ENCODE results near the gene ZMYM2. TPM values are rescaled to one million over a fixed set of nuclear protein-coding genes. Genes with fewer than 3 reads are reported as not detected.

The ZMYM2 gene
- total RNA-seq, 2 experiments from 2014 or later, result 59.9 to 64.7 TPM

DNA sequence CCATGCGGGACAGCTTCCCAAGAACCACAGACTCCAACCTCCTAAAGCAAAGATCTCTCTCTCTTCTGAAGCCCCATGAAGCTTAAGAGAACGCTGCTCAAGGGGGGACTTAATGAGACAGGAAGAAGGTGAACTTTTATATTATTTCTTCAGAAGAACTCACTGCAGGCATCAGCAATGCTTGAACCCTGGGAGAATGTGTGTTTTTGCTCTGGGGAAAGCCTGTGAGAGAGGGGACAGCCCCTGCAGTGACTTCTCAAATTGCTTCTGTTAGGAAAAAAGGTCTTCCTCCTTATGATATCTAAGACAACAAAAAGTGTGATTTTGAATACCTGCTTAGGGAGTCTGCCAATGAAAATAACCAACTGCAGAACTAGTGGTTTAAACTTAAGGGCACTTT is 179.3 kb downstream of the ZMYM2 start:
- Histone ChIP-seq H3K4me3 (ENCODE audit: low read depth, low read length, poor library complexity, severe bottlenecking) (no peak overlapping the region), H3K27ac (ENCODE audit: low read depth, low read length, poor library complexity, severe bottlenecking) (no peak overlapping the region), H2AFZ (ENCODE audit: low read length) (no peak overlapping the region), H3K36me3 (ENCODE audit: insufficient read depth, low read length) (no peaks in the 10 kb centered on the region), H3K4me2 (ENCODE audit: low read length) (no peak overlapping the region), H3K79me2 (ENCODE audit: insufficient read depth, low read depth, low read length) (no peaks in the 10 kb centered on the region), H3K4me1 (ENCODE audit: insufficient read depth, low read length, poor library complexity, severe bottlenecking) (no peaks in the 10 kb centered on the region), H3K9me2 (ENCODE audit: insufficient read depth, low read length) (no peaks in the 10 kb centered on the region), H4K20me1 (ENCODE audit: insufficient read depth, low read length) (no peaks in the 10 kb centered on the region), H3K9me3 (ENCODE audit: low read length) (no peaks in the 10 kb centered on the region)
- intact Hi-C loops (cut with micrococcal nuclease; ENCODE audit: unreplicated experiment), result no loop called here
- CTCF ChIA-PET (ENCODE audit: unreplicated experiment), result no interaction called here
- TF ChIP-seq EZH2phosphoT487 (IDR thresholded peaks at IDR 0.05; ENCODE audit: borderline replicate concordance, low read depth, low read length), result no peak
- TF ChIP-seq, protein P1, sequence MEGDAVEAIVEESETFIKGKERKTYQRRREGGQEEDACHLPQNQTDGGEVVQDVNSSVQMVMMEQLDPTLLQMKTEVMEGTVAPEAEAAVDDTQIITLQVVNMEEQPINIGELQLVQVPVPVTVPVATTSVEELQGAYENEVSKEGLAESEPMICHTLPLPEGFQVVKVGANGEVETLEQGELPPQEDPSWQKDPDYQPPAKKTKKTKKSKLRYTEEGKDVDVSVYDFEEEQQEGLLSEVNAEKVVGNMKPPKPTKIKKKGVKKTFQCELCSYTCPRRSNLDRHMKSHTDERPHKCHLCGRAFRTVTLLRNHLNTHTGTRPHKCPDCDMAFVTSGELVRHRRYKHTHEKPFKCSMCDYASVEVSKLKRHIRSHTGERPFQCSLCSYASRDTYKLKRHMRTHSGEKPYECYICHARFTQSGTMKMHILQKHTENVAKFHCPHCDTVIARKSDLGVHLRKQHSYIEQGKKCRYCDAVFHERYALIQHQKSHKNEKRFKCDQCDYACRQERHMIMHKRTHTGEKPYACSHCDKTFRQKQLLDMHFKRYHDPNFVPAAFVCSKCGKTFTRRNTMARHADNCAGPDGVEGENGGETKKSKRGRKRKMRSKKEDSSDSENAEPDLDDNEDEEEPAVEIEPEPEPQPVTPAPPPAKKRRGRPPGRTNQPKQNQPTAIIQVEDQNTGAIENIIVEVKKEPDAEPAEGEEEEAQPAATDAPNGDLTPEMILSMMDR (conservative IDR thresholded peaks at IDR 0.05; ENCODE audit: low read length), result no peak
- DNase-seq (ENCODE audit: low spot score), result no peak
- POLR2A ChIA-PET, result no interaction called here
- BruUV-seq (replicated peaks), result no TSS peak

DNA sequence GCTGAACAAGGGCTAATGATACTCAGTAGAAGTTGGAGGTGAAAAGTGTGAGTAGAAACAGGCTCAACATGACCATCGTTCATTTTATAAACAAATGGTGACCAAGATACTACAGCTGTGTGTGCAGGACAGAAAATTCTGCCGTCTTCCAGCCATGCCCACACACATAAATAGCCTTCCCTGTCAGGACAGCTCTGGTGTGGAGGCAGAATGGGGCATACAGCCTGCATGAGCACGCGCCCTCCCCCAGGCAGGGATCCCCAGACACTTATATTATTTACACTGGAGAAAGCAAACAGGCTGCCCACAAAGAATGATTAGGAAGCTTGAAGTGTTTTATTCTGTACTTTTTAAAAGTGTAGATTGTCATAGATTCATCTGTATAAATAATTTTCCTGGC is 182.0 kb downstream of the ZMYM2 start:
- Histone ChIP-seq H3K36me3 (ENCODE audit: insufficient read depth, low read length) (no peaks in the 10 kb centered on the region), H2AFZ (ENCODE audit: low read length) (no peak overlapping the region), H3K9me3 (ENCODE audit: low read length) (no peaks in the 10 kb centered on the region), H3K4me3 (ENCODE audit: low read depth, low read length, poor library complexity, severe bottlenecking) (no peak overlapping the region), H3K4me2 (ENCODE audit: low read length) (no peak overlapping the region), H3K79me2 (ENCODE audit: insufficient read depth, low read depth, low read length) (no peaks in the 10 kb centered on the region), H3K27ac (ENCODE audit: low read depth, low read length, poor library complexity, severe bottlenecking) (no peak overlapping the region), H3K4me1 (ENCODE audit: insufficient read depth, low read length, poor library complexity, severe bottlenecking) (no peaks in the 10 kb centered on the region), H3K9me2 (ENCODE audit: insufficient read depth, low read length) (no peaks in the 10 kb centered on the region), H4K20me1 (ENCODE audit: insufficient read depth, low read length) (no peaks in the 10 kb centered on the region)
- DNase-seq (ENCODE audit: low spot score), result no peak
- ChIA-PET CTCF (ENCODE audit: unreplicated experiment) (no interaction called here), POLR2A (no interaction called here)
- TF ChIP-seq, protein P1 (conservative IDR thresholded peaks at IDR 0.05; ENCODE audit: low read length), result no peak
- TF ChIP-seq EZH2phosphoT487 (IDR thresholded peaks at IDR 0.05; ENCODE audit: borderline replicate concordance, low read depth, low read length), result no peak
- intact Hi-C loops (cut with micrococcal nuclease; ENCODE audit: unreplicated experiment), result no loop called here
- no TSS peak for BruUV-seq (replicated peaks)

Other genes starting within 250 kb of the ZMYM2 start
- 115 and 144 TPM in 2 replicates for gene PSPC1, start 175.8 kb upstream of the ZMYM2 start, total RNA-seq (2014; rRNA removed; shearing (Covaris generic))
- gene PSPC1, start 175.8 kb upstream of the ZMYM2 start, total RNA-seq (2022), result 91.5 and 94.8 TPM in 2 replicates
- gene ZMYM5, start 95.1 kb upstream of the ZMYM2 start, total RNA-seq (2014; rRNA removed; shearing (Covaris generic)), result 10.2 and 15.5 TPM in 2 replicates
- gene ZMYM5, start 95.1 kb upstream of the ZMYM2 start, total RNA-seq (2022), result 14.3 and 15.2 TPM in 2 replicates
- gene GJA3, start 202.3 kb downstream of the ZMYM2 start, total RNA-seq (2014; rRNA removed; shearing (Covaris generic)), result not detected in 2 replicates
- not detected in 2 replicates for gene GJA3, start 202.3 kb downstream of the ZMYM2 start, total RNA-seq (2022)
- not detected in 2 replicates for gene GJB2, start 234.2 kb downstream of the ZMYM2 start, total RNA-seq (2014; rRNA removed; shearing (Covaris generic))
- not detected in 2 replicates for gene GJB2, start 234.2 kb downstream of the ZMYM2 start, total RNA-seq (2022)